ENCODE results near the gene ADAMTSL1.

The ADAMTSL1 gene

GRCh38 chr9:18501949-18502348 lies 28.0 kb downstream of the ADAMTSL1 start:
- H3K4me3 ChIP-seq (replicated peaks; ENCODE audit: insufficient read depth, low read length), result no peak overlapping the region
- no peaks in the 10 kb centered on the region for H3K27me3 ChIP-seq (ENCODE audit: insufficient read depth, poor library complexity, severe bottlenecking)
- no peak overlapping the region for H3K27ac ChIP-seq (replicated peaks)
- TF ChIP-seq REST (IDR thresholded peaks at IDR 0.05; ENCODE audit: insufficient replicate concordance, low read depth) (no peak), CTCF (IDR thresholded peaks at IDR 0.05; ENCODE audit: insufficient read depth, low read length) (no peak), GABPA (IDR thresholded peaks at IDR 0.05; ENCODE audit: low read depth) (no peak), POLR2AphosphoS5 (IDR thresholded peaks at IDR 0.05; ENCODE audit: low read depth) (no peak), SPI1 (IDR thresholded peaks at IDR 0.05; ENCODE audit: borderline replicate concordance, low read depth) (no peak)
- no peak for DNase-seq (ENCODE audit: low read depth in 1 of 2, low spot score in 1 of 2)

- H3K27ac ChIP-seq (replicated peaks), result no peak overlapping the region
- no peak for DNase-seq (ENCODE audit: low read depth in 1 of 2, low spot score in 1 of 2)
- H3K27me3 ChIP-seq (ENCODE audit: insufficient read depth, poor library complexity, severe bottlenecking), result no peaks in the 10 kb centered on the region
- no peak overlapping the region for H3K4me3 ChIP-seq (replicated peaks; ENCODE audit: insufficient read depth, low read length)
- no peak for TF ChIP-seq POLR2AphosphoS5 (IDR thresholded peaks at IDR 0.05; ENCODE audit: low read depth)
- TF ChIP-seq GABPA (IDR thresholded peaks at IDR 0.05; ENCODE audit: low read depth), result no peak
- no peak for TF ChIP-seq SPI1 (IDR thresholded peaks at IDR 0.05; ENCODE audit: borderline replicate concordance, low read depth)
- no peak for TF ChIP-seq CTCF (IDR thresholded peaks at IDR 0.05; ENCODE audit: insufficient read depth, low read length)
- no peak for TF ChIP-seq REST (IDR thresholded peaks at IDR 0.05; ENCODE audit: insufficient replicate concordance, low read depth)
These were observed 28.6 kb downstream of the ADAMTSL1 start for GRCh38 chr9:18502546-18502945.

GRCh38 chr9:18504707-18505106 lies 30.8 kb downstream of the ADAMTSL1 start:
- TF ChIP-seq SPI1 (IDR thresholded peaks at IDR 0.05; ENCODE audit: borderline replicate concordance, low read depth) (no peak), REST (IDR thresholded peaks at IDR 0.05; ENCODE audit: insufficient replicate concordance, low read depth) (no peak), CTCF (IDR thresholded peaks at IDR 0.05; ENCODE audit: insufficient read depth, low read length) (no peak), POLR2AphosphoS5 (IDR thresholded peaks at IDR 0.05; ENCODE audit: low read depth) (no peak), GABPA (IDR thresholded peaks at IDR 0.05; ENCODE audit: low read depth) (no peak)
- Histone ChIP-seq H3K27ac (replicated peaks) (no peak overlapping the region), H3K27me3 (ENCODE audit: insufficient read depth, poor library complexity, severe bottlenecking) (no peaks in the 10 kb centered on the region), H3K4me3 (replicated peaks; ENCODE audit: insufficient read depth, low read length) (no peak overlapping the region)
- no peak for DNase-seq (ENCODE audit: low read depth in 1 of 2, low spot score in 1 of 2)

All from HL-60 (cell line).